Neuronal stem cell (in vitro differentiated cells): ENCODE data around the gene MRPL23.

Source experiments
- DNase-seq: peaks from one replicate; pipeline ENCODE4 v3.0.0-alpha.2; 2013; ENCODE audit warnings: low spot score
- H2AFZ ChIP-seq: one replicate; pipeline ENCODE4 v1.6.1; 2013; ENCODE audit warnings: mild to moderate bottlenecking, low read length, inconsistent platforms
- H2AK5ac ChIP-seq: 2 replicates; pipeline ENCODE4 v1.6.1; 2013; ENCODE audit warnings: low read depth, mild to moderate bottlenecking, inconsistent platforms, low read length, moderate library complexity, mixed read lengths
- H2BK120ac ChIP-seq: 2 replicates; pipeline ENCODE4 v1.6.1; 2013; ENCODE audit warnings: low read depth, mild to moderate bottlenecking, inconsistent platforms, low read length, moderate library complexity, mixed read lengths
- H2BK12ac ChIP-seq: one replicate; pipeline ENCODE4 v1.6.1; 2013; ENCODE audit warnings: low read length, inconsistent platforms
- H2BK15ac ChIP-seq: 2 replicates; pipeline ENCODE4 v1.6.1; 2013; ENCODE audit warnings: mild to moderate bottlenecking, low read length, inconsistent platforms, mixed read lengths
- H2BK5ac ChIP-seq: one replicate; pipeline ENCODE4 v1.6.1; 2013; ENCODE audit warnings: inconsistent platforms, mild to moderate bottlenecking, low read length, moderate library complexity
- H3K14ac ChIP-seq: one replicate; pipeline ENCODE4 v1.6.1; 2013; ENCODE audit warnings: low read length, inconsistent platforms
- H3K18ac ChIP-seq: 2 replicates; pipeline ENCODE4 v1.6.1; 2013; ENCODE audit warnings: low read length, inconsistent platforms
- H3K23ac ChIP-seq: 2 replicates; pipeline ENCODE4 v1.6.1; 2013; ENCODE audit warnings: low read depth, mild to moderate bottlenecking, mixed read lengths, low read length, inconsistent platforms; ENCODE audit not compliant: poor library complexity
- H3K27ac ChIP-seq: replicated peaks from 3 replicates; pipeline ENCODE4 v1.5.1; 2013; ENCODE audit warnings: low read length, inconsistent platforms
- H3K27me3 ChIP-seq, 3 experiments: 2 replicates each; pipeline ENCODE4 v1.6.1; 2013; ENCODE audit warnings: low read length in 3 of 3, mild to moderate bottlenecking in 2 of 3, inconsistent platforms in 1 of 3, low read depth in 1 of 3, mixed read lengths in 1 of 3, moderate library complexity in 1 of 3; ENCODE audit not compliant: control insufficient read depth in 3 of 3, insufficient read depth in 3 of 3
- H3K36me3 ChIP-seq, 2 donors: replicated peaks in 1 of 2; 2 replicates each; pipeline ENCODE4 v1.6.1; 2013; ENCODE audit warnings: low read length in 2 of 2; ENCODE audit not compliant: control insufficient read depth in 2 of 2, insufficient read depth in 2 of 2
- H3K4ac ChIP-seq: 2 replicates; pipeline ENCODE4 v1.6.1; 2013; ENCODE audit warnings: inconsistent platforms, mild to moderate bottlenecking, low read length, moderate library complexity
- H3K4me1 ChIP-seq, 2 donors: 1 replicate in 1 of 2; 2 replicates in 1 of 2; pipeline ENCODE4 v1.6.1; 2013; ENCODE audit warnings: low read length in 2 of 2, low read depth in 1 of 2; ENCODE audit not compliant: control insufficient read depth in 2 of 2, insufficient read depth in 1 of 2
- H3K4me2 ChIP-seq: one replicate; pipeline ENCODE4 v1.6.1; 2013; ENCODE audit warnings: mild to moderate bottlenecking, low read length, inconsistent platforms; ENCODE audit not compliant: insufficient read depth, poor library complexity, severe bottlenecking
- H3K4me3 ChIP-seq, 2 donors: 2 replicates each; pipeline ENCODE4 v1.5.1; 2013; ENCODE audit warnings: low read length in 2 of 2, mild to moderate bottlenecking in 2 of 2, inconsistent platforms in 1 of 2, moderate library complexity in 1 of 2
- H3K79me1 ChIP-seq: one replicate; pipeline ENCODE4 v1.6.1; 2013; ENCODE audit warnings: low read depth, mild to moderate bottlenecking, inconsistent platforms, low read length, moderate library complexity
- H3K9ac ChIP-seq: one replicate; pipeline ENCODE4 v1.6.1; 2013; ENCODE audit warnings: mild to moderate bottlenecking, low read depth, low read length, inconsistent platforms; ENCODE audit not compliant: poor library complexity
- H3K9me3 ChIP-seq, 2 donors: replicated peaks in 1 of 2; 2 replicates each; pipeline versions ENCODE3 to v1.6.1; 2013; ENCODE audit warnings: low read length in 2 of 2, mild to moderate bottlenecking in 2 of 2, inconsistent platforms in 1 of 2, low read depth in 1 of 2, mixed read lengths in 1 of 2, moderate library complexity in 1 of 2; ENCODE audit not compliant: control insufficient read depth in 2 of 2, insufficient read depth in 1 of 2
- H4K8ac ChIP-seq: one replicate; pipeline ENCODE4 v1.6.1; 2013; ENCODE audit warnings: low read depth, mild to moderate bottlenecking, inconsistent platforms, low read length, moderate library complexity
- H4K91ac ChIP-seq: one replicate; pipeline ENCODE4 v1.6.1; 2013; ENCODE audit warnings: low read length, low read depth, mild to moderate bottlenecking, inconsistent platforms; ENCODE audit not compliant: poor library complexity
- WGBS, 2 donors: extraction: QIAGEN DNeasy Blood & Tissue Kit; methylation state at CpG; one replicate each; pipeline ENCODE4 v1.1.7; 2013; ENCODE audit warnings: missing lambda C conversion rate in 2 of 2, mixed read lengths in 1 of 2; ENCODE audit not compliant: insufficient read length in 2 of 2, insufficient replicate concordance in 1 of 2; ENCODE audit errors: extremely low coverage in 2 of 2; 5-methylcytosine and 5-hydroxymethylcytosine counted together

Gene MRPL23

DNA sequence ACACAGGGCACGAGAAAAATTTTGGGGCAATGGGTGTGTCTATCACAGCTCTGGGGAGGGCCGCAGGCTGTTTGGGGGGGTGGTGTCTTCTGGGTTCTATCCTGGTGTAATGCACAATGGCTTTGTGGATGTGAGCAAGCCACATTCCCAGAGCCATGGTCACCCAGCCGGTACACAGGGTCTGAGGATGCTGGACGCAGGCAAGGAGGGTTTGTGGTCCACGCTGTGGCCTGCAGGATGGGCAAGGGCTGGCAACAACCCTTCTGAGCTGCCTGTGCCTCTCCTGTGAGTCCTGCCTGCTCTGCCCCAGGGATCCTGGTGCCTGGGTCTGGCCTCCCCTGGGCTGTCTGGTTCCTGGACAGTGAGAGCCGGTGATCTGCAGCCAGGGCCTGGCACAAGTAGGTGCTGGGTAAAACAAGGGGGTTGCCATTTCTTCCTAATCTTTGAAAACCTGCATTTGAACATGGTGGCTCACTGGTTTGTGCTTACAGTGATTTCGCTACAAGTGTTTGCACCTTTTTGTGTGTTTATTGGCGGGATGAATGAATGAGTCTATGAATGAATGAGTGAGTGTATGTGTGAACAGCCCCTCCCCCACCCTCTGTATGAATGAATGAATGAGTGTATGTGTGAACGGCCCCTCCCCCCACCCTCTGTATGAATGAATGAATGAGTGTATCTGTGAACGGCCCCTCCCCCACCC, 4.4 kb upstream of the MRPL23 start:
- Histone ChIP-seq H3K9ac (no peak overlapping the region), H3K36me3 (no peaks in the 10 kb centered on the region), H3K4me1 (peaks cover 4 to 6% of the 10 kb centered on the region in 2 donors), H2BK5ac (peak overlapping the region; percentile 18), H3K27ac (no peak overlapping the region), H2AK5ac (peak overlapping the region; percentile 97), H2BK15ac (peak overlapping the region; percentile 99), H3K79me1 (no peaks in the 10 kb centered on the region), H3K27me3 (peaks cover 0 to 6% (median 2%) of the 10 kb centered on the region in 3 experiments), H4K91ac (peak overlapping the region; percentile 85), H2BK120ac (peak overlapping the region; percentile 94), H3K14ac (peak overlapping the region; percentile 17), H3K23ac (peak overlapping the region; percentile 85), H3K4me3 (no peak overlapping the region), H3K18ac (peak overlapping the region; percentile 90), H2BK12ac (peak overlapping the region; percentile 94), H4K8ac (peak overlapping the region; percentile 82), H2AFZ (no peak overlapping the region), H3K4ac (peak overlapping the region; percentile 89), H3K9me3 (no peaks in the 10 kb centered on the region), H3K4me2 (peak overlapping the region; percentile 18)
- WGBS, 2 donors, result no CpG with 5 or more reads among the region's 10 CpGs
- no peak for DNase-seq

DNA sequence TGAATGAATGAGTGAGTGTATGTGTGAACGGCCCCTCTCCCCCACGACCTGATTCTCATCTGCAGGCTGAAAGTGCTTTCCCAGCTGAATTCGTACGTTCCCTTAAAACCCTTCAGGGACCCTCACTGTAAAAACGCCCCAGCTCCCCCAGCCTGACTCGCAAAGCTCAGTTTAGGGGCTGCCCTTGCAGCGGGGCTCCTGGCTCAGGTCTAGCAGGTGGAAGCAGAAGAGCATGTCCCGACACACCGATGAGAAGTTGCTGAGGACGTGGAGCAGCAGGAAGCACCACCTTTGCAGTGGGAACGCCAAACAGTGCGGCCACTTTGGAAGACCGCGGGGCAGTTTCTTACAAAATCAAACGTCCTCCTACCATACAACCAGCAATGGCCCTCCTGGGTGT, 3.6 kb upstream of the MRPL23 start:
- Histone ChIP-seq H4K8ac (no peak overlapping the region), H3K9ac (no peak overlapping the region), H2BK12ac (no peak overlapping the region), H3K27me3 (peaks cover 0 to 4% (median 2%) of the 10 kb centered on the region in 3 experiments), H3K36me3 (no peaks in the 10 kb centered on the region), H4K91ac (no peak overlapping the region), H3K18ac (peak overlapping the region; percentile 87), H3K4me1 (peaks cover 4 to 6% of the 10 kb centered on the region in 2 donors), H2BK120ac (no peak overlapping the region), H3K4me2 (no peak overlapping the region), H3K79me1 (no peaks in the 10 kb centered on the region), H3K9me3 (no peaks in the 10 kb centered on the region), H3K23ac (no peak overlapping the region), H2BK15ac (no peak overlapping the region), H2BK5ac (no peak overlapping the region), H3K4ac (no peak overlapping the region), H2AFZ (no peak overlapping the region), H3K27ac (no peak overlapping the region), H2AK5ac (no peak overlapping the region), H3K4me3 (no peak overlapping the region), H3K14ac (no peak overlapping the region)
- DNase-seq, result no peak
- WGBS, 2 donors, result no CpG with 5 or more reads among the region's 15 CpGs

DNA sequence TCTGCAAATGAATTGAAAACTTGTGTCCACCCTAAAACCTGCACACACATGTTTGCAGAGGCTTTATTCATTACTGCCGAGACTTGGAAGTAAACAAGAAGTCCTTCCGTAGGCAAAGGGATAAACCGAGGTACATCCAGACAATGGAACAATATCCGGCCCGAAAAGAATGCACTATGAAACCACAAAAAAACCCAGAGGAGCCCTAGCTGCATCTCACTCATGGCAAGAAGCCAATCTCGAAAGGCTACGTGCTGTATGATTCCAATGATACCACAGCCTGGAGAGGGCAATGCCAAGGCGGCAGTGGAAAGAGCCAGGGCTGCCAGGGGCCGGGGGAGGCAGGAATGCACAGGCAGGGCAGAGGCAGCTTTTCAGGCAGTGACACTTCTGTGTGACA, 3.2 kb upstream of the MRPL23 start:
- Histone ChIP-seq H2AFZ (no peak overlapping the region), H2BK15ac (no peak overlapping the region), H2BK120ac (peak overlapping the region; percentile 61), H2BK5ac (no peak overlapping the region), H3K9me3 (no peaks in the 10 kb centered on the region), H3K4me3 (no peak overlapping the region), H2AK5ac (no peak overlapping the region), H3K27ac (no peak overlapping the region), H3K18ac (no peak overlapping the region), H4K91ac (no peak overlapping the region), H3K14ac (peak overlapping the region; percentile 56), H3K27me3 (peaks cover 0 to 2% (median 0%) of the 10 kb centered on the region in 3 experiments), H2BK12ac (no peak overlapping the region), H4K8ac (peak overlapping the region; percentile 48), H3K79me1 (no peaks in the 10 kb centered on the region), H3K23ac (no peak overlapping the region), H3K36me3 (no peaks in the 10 kb centered on the region), H3K9ac (no peak overlapping the region), H3K4ac (peak overlapping the region; percentile 66), H3K4me2 (no peak overlapping the region), H3K4me1 (peaks cover 4 to 6% of the 10 kb centered on the region in 2 donors)
- DNase-seq, result no peak
- WGBS, 2 donors, result no CpG with 5 or more reads among the region's 9 CpGs

GRCh38 chr11:1947592-1948237, 583 bp downstream of the MRPL23 start:
- Histone ChIP-seq H2BK120ac (no peak overlapping the region), H2BK15ac (no peak overlapping the region), H2BK5ac (no peak overlapping the region), H3K9ac (no peak overlapping the region), H3K4me2 (no peak overlapping the region), H3K27me3 (no peaks in the 10 kb centered on the region), H4K91ac (no peak overlapping the region), H2AK5ac (no peak overlapping the region), H3K9me3 (no peaks in the 10 kb centered on the region), H3K18ac (no peak overlapping the region), H3K79me1 (no peaks in the 10 kb centered on the region), H2BK12ac (no peak overlapping the region), H3K4me1 (no peaks in the 10 kb centered on the region), H3K23ac (no peak overlapping the region), H3K27ac (no peak overlapping the region), H3K14ac (no peak overlapping the region), H3K4ac (no peak overlapping the region), H2AFZ (no peak overlapping the region), H4K8ac (no peak overlapping the region), H3K4me3 (no peak overlapping the region), H3K36me3 (no peaks in the 10 kb centered on the region)
- no peak for DNase-seq
- WGBS, 2 donors, result no CpG with 5 or more reads among the region's 36 CpGs
